ENCODE measurements around the gene EID3. TPM values are rescaled to one million over a fixed set of nuclear protein-coding genes. Genes with fewer than 3 reads are reported as not detected.

Gene EID3
- total and polyA plus RNA-seq, 2 of the 8 experiments (the other 6 are each of a cell fraction or from before 2014, with no cell fraction given) = 1.2 to 2.8 TPM

GRCh38 chr12:104313568-104314241, 10.2 kb downstream of the EID3 start:
- POLR2A ChIA-PET (ENCODE audit: partially characterized antibody) = interaction anchor here (1.5 to 1.8 kb wide), 3 partner anchors 10 to 16 kb away, joined by 3 to 5 read pairs (median 5); partner anchors contain the start of gene EID3
- TF ChIP-seq TEAD4 (IDR thresholded peaks at IDR 0.05; ENCODE audit: low read depth, low read length) (no peak), JUN (IDR thresholded peaks at IDR 0.05; ENCODE audit: low read depth, low read length) (no peak), RFX5 (IDR thresholded peaks at IDR 0.05; ENCODE audit: borderline replicate concordance, low read depth, low read length) (no peak), KDM1A (IDR thresholded peaks at IDR 0.05; ENCODE audit: borderline replicate concordance, low read length) (no peak), ASH2L (IDR thresholded peaks at IDR 0.05; ENCODE audit: low read length) (no peak), SIRT6 (IDR thresholded peaks at IDR 0.05; ENCODE audit: low read length) (no peak), EP300 (IDR thresholded peaks at IDR 0.05; ENCODE audit: borderline replicate concordance in 1 of 2, low read depth in 2 of 2, low read length in 2 of 2) (no peak), RNF2 (IDR thresholded peaks at IDR 0.05; ENCODE audit: borderline replicate concordance, low read depth, low read length, missing control alignments, poor library complexity, severe bottlenecking) (no peak), TAF7 (optimal IDR thresholded peaks at IDR 0.05; ENCODE audit: borderline replicate concordance, low read depth, low read length) (no peak), SUZ12 (IDR thresholded peaks at IDR 0.05; ENCODE audit: low read length) (no peak), CTBP2 (IDR thresholded peaks at IDR 0.05; ENCODE audit: borderline replicate concordance, insufficient read depth, insufficient read length, low read length) (no peak), HDAC6 (IDR thresholded peaks at IDR 0.05; ENCODE audit: low read depth, low read length) (no peak)

More at GRCh38 chr12:104313568-104314241, 10.2 kb downstream of the EID3 start:
- no peak overlapping the region for H3K4me2 ChIP-seq (ENCODE audit: insufficient read depth in 1 of 2, low read depth in 2 of 2, low read length in 2 of 2)
- H2BK120ac ChIP-seq (replicated peaks; ENCODE audit: low read depth, low read length) = no peak overlapping the region
- peaks cover 19 to 74% (median 50%) of the 10 kb centered on the region in 4 experiments for H3K36me3 ChIP-seq (ENCODE audit: control insufficient read depth in 2 of 4, insufficient read depth in 4 of 4, low read length in 3 of 4)
- no peak overlapping the region for H4K8ac ChIP-seq (ENCODE audit: extremely low read depth, insufficient read depth, low read length)
- FAIRE-seq = no peak
- H3K27ac ChIP-seq (ENCODE audit: low read depth, low read length) = no peak overlapping the region
- H2BK15ac ChIP-seq (ENCODE audit: low read length) = no peak overlapping the region
- no peak overlapping the region for H2BK20ac ChIP-seq (ENCODE audit: low read length)
- WGBS, 2 experiments (ENCODE audit: extremely low coverage in 1 of 2, insufficient coverage in 1 of 2, insufficient read length in 1 of 2, insufficient replicate concordance in 2 of 2, low coverage in 1 of 2, low lambda C conversion rate in 2 of 2, missing lambda C conversion rate in 1 of 2) = 81 to 100% methylated on average over 2 to 4 of the region's 4 CpGs
- CTCF ChIA-PET (ENCODE audit: partially characterized antibody) = interaction anchor here (1.1 to 1.4 kb wide), 3 partner anchors 10 to 27 kb away, joined by 3 to 4 read pairs (median 4); partner anchors contain the start of gene EID3
- H3K9me3 ChIP-seq (ENCODE audit: insufficient read depth in 2 of 2, low read depth in 1 of 2, low read length in 1 of 2) = no peaks in the 10 kb centered on the region
- no peak overlapping the region for H3K56ac ChIP-seq (replicated peaks; ENCODE audit: insufficient read length, low read depth, low read length)
- no peak overlapping the region for H3K23ac ChIP-seq (ENCODE audit: insufficient read length)
- H3K4me1 ChIP-seq (replicated peaks in 1 of 4; ENCODE audit: control insufficient read depth in 3 of 4, insufficient read depth in 4 of 4, low read length in 3 of 4) = peaks cover 0 to 2% (median 0%) of the 10 kb centered on the region in 4 experiments; a peak in 1 of 7 replicates
- H3K9ac ChIP-seq (replicated peaks in 1 of 4; ENCODE audit: extremely low read depth in 1 of 4, low read depth in 3 of 4, low read length in 3 of 4) = no peak overlapping the region
- H3K23me2 ChIP-seq (ENCODE audit: low read depth, low read length) = no peaks in the 10 kb centered on the region
- no peaks in the 10 kb centered on the region for H3K27me3 ChIP-seq (replicated peaks in 1 of 4; ENCODE audit: control insufficient read depth in 3 of 4, extremely low read depth in 1 of 4, insufficient read depth in 3 of 4, low read length in 3 of 4)
- peaks cover 4% of the 10 kb centered on the region for H3K79me1 ChIP-seq (ENCODE audit: low read depth, low read length)
- no peak for DNase-seq (ENCODE audit: low read depth in 1 of 2, low spot score in 2 of 2)
- H4K91ac ChIP-seq (replicated peaks; ENCODE audit: insufficient read length, low read length) = no peak overlapping the region
- H4K20me1 ChIP-seq (replicated peaks in 1 of 2; ENCODE audit: control insufficient read depth in 1 of 2, insufficient read depth in 2 of 2, low read length in 2 of 2) = peaks cover 2 to 5% of the 10 kb centered on the region in 2 experiments
- H2AK5ac ChIP-seq (ENCODE audit: low read depth, low read length) = no peak overlapping the region
- H3K4ac ChIP-seq (replicated peaks; ENCODE audit: insufficient read length, low read depth, low read length) = no peak overlapping the region
- H2AFZ ChIP-seq (ENCODE audit: low read length) = no peak overlapping the region
- H2BK5ac ChIP-seq (ENCODE audit: low read depth, low read length) = no peak overlapping the region
- H3K4me3 ChIP-seq (ENCODE audit: extremely low read depth in 1 of 4, insufficient read depth in 2 of 4, low read depth in 3 of 4, low read length in 4 of 4) = no peak overlapping the region
- H3K18ac ChIP-seq (ENCODE audit: extremely low read depth, low read length) = no peak overlapping the region
- no peak overlapping the region for H2BK12ac ChIP-seq (ENCODE audit: low read depth, low read length)
- no peak overlapping the region for H4K5ac ChIP-seq (ENCODE audit: insufficient read length, low read depth, low read length)
- peaks cover 0 to 21% of the 10 kb centered on the region in 2 experiments; a peak in 2 of 4 replicates for H3K79me2 ChIP-seq (ENCODE audit: control insufficient read depth in 1 of 2, insufficient read depth in 2 of 2, low read length in 2 of 2)
- no peak overlapping the region for H3K14ac ChIP-seq (ENCODE audit: insufficient read length)
